IMR-90 (cell line): Measurements from ENCODE around the gene MTG1. TPM values are rescaled to one million over a fixed set of nuclear protein-coding genes. Genes with fewer than 3 reads are reported as not detected.

Experiments
- ATAC-seq: fragments of 200-7000 bp; cut with Tn5 transposase; 2 replicates; pipeline ENCODE4 v1.9.1; 2020; ENCODE audit warnings: low read depth, mild to moderate bottlenecking, moderate library complexity
- BruUV-seq: library from RNA; stranded (reverse); fragments of 400-500 nt; replicated peaks from 2 replicates; lab custom pipeline; 2021; lab: Mats Ljungman, UMichigan
- CTCF ChIA-PET: fragments of 300-600 bp; formaldehyde crosslinking; extraction: SDS; loops from one replicate; lab custom pipeline; 2021; ENCODE audit warnings: antibody characterized with exemption; lab: Yijun Ruan, JAX
- POLR2A ChIA-PET: fragments of 300-600 bp; sonication (Branson Sonifier 250); formaldehyde crosslinking; loops from one replicate; lab custom pipeline; 2022; ENCODE audit warnings: antibody characterized with exemption; ENCODE audit not compliant: unreplicated experiment; lab: Charles Lee
- DNase-seq: peaks from one replicate; pipeline ENCODE4 v3.0.0; 2013
- H2AFZ ChIP-seq: replicated peaks from 2 replicates; pipeline ENCODE3; 2013; ENCODE audit warnings: low read length, mild to moderate bottlenecking; ENCODE audit not compliant: poor library complexity
- H2AK5ac ChIP-seq: 2 replicates; pipeline ENCODE4 v1.6.1; 2013; ENCODE audit warnings: low read depth, low read length, inconsistent platforms
- H2AK9ac ChIP-seq: replicated peaks from 2 replicates; pipeline ENCODE3; 2013; ENCODE audit warnings: mild to moderate bottlenecking, low read depth, low read length, moderate library complexity; ENCODE audit not compliant: poor library complexity
- H2BK120ac ChIP-seq: 2 replicates; pipeline ENCODE4 v1.6.1; 2013; ENCODE audit warnings: low read depth, low read length, inconsistent platforms
- H2BK15ac ChIP-seq: 3 replicates; pipeline ENCODE4 v1.6.1; 2013; ENCODE audit warnings: low read depth, low read length, inconsistent platforms
- H2BK20ac ChIP-seq: 2 replicates; pipeline ENCODE4 v1.6.1; 2013; ENCODE audit warnings: low read depth, mild to moderate bottlenecking, inconsistent platforms, low read length, moderate library complexity
- H2BK5ac ChIP-seq: 2 replicates; pipeline ENCODE4 v1.6.1; 2013; ENCODE audit warnings: mild to moderate bottlenecking, low read depth, low read length, inconsistent platforms; ENCODE audit not compliant: poor library complexity, severe bottlenecking
- H3K14ac ChIP-seq: replicated peaks from 2 replicates; pipeline ENCODE4 v1.6.1; 2013; ENCODE audit warnings: low read depth, low read length, inconsistent platforms
- H3K18ac ChIP-seq: 2 replicates; pipeline ENCODE4 v1.6.1; 2013; ENCODE audit warnings: low read depth, low read length, control low read depth
- H3K23ac ChIP-seq: 2 replicates; pipeline ENCODE4 v1.6.1; 2013; ENCODE audit warnings: low read depth, low read length, inconsistent platforms
- H3K27ac ChIP-seq: 2 replicates; pipeline ENCODE4 v1.5.1; 2013; ENCODE audit warnings: mild to moderate bottlenecking, control low read depth, low read length; ENCODE audit not compliant: insufficient read depth
- H3K27me3 ChIP-seq: 2 replicates; pipeline ENCODE4 v1.6.1; 2013; ENCODE audit warnings: low read length; ENCODE audit not compliant: control insufficient read depth, insufficient read depth
- H3K36me3 ChIP-seq: 2 replicates; pipeline ENCODE4 v1.6.1; 2013; ENCODE audit warnings: low read length, mixed read lengths; ENCODE audit not compliant: control insufficient read depth, insufficient read depth
- H3K4ac ChIP-seq: 2 replicates; pipeline ENCODE4 v1.6.1; 2013; ENCODE audit warnings: low read depth, low read length, inconsistent platforms
- H3K4me1 ChIP-seq: 2 replicates; pipeline ENCODE4 v1.6.1; 2013; ENCODE audit warnings: low read length, mixed read lengths; ENCODE audit not compliant: control insufficient read depth, insufficient read depth
- H3K4me2 ChIP-seq: 2 replicates; pipeline ENCODE4 v1.6.1; 2013; ENCODE audit warnings: low read depth, mild to moderate bottlenecking, control low read depth, low read length, moderate library complexity
- H3K4me3 ChIP-seq: 2 replicates; pipeline ENCODE4 v1.5.1; 2013; ENCODE audit warnings: low read depth, mild to moderate bottlenecking, control low read depth, low read length, moderate library complexity; ENCODE audit not compliant: insufficient read depth
- H3K56ac ChIP-seq: 2 replicates; pipeline ENCODE4 v1.6.1; 2013; ENCODE audit warnings: low read length, inconsistent platforms; ENCODE audit not compliant: insufficient read depth; ENCODE audit errors: extremely low read depth
- H3K79me1 ChIP-seq, 2 experiments: 2 replicates each; pipeline ENCODE4 v1.6.1; 2013; ENCODE audit warnings: low read length in 2 of 2, inconsistent platforms in 1 of 2, low read depth in 1 of 2
- H3K9ac ChIP-seq: 2 replicates; pipeline ENCODE4 v1.6.1; 2013; ENCODE audit warnings: low read depth, low read length, control low read depth
- H3K9me1 ChIP-seq: 2 replicates; pipeline ENCODE4 v1.6.1; 2013; ENCODE audit warnings: low read length, inconsistent platforms; ENCODE audit not compliant: insufficient read depth
- H3K9me3 ChIP-seq: 2 replicates; pipeline ENCODE4 v1.6.1; 2013; ENCODE audit warnings: low read length; ENCODE audit not compliant: control insufficient read depth, insufficient read depth
- H4K20me1 ChIP-seq: 2 replicates; pipeline ENCODE4 v1.6.1; 2013; ENCODE audit warnings: low read length, inconsistent platforms; ENCODE audit not compliant: insufficient read depth
- H4K5ac ChIP-seq: 2 replicates; pipeline ENCODE4 v1.6.1; 2013; ENCODE audit warnings: mild to moderate bottlenecking, low read depth, low read length, control low read depth
- H4K8ac ChIP-seq, 2 experiments: 2 replicates each; pipeline ENCODE4 v1.6.1; 2013; ENCODE audit warnings: low read depth in 2 of 2, low read length in 2 of 2, control low read depth in 1 of 2, inconsistent platforms in 1 of 2
- H4K91ac ChIP-seq: 2 replicates; pipeline ENCODE4 v1.6.1; 2013; ENCODE audit warnings: low read depth, low read length, inconsistent platforms; ENCODE audit not compliant: insufficient read depth
- BHLHE40 ChIP-seq: fragments of 150-350 bp; IDR thresholded peaks from 2 replicates; pipeline ENCODE4 v1.6.1; 2016; ENCODE audit warnings: mild to moderate bottlenecking, low read depth, low read length
- CHD1 ChIP-seq: IDR thresholded peaks from 2 replicates; pipeline ENCODE4 v1.6.1; 2012; ENCODE audit warnings: low read depth, low read length, improper control_type of control experiment
- ELK1 ChIP-seq: fragments of 150-350 bp; IDR thresholded peaks from 2 replicates; pipeline ENCODE4 v1.6.1; 2016; ENCODE audit warnings: low read depth, mild to moderate bottlenecking, low read length, moderate library complexity, borderline replicate concordance
- FOS ChIP-seq: fragments of 150-350 bp; IDR thresholded peaks from 2 replicates; pipeline ENCODE4 v1.6.1; 2016; ENCODE audit warnings: low read depth, low read length
- MAFK ChIP-seq: IDR thresholded peaks from 2 replicates; pipeline ENCODE4 v1.6.1; 2012; ENCODE audit warnings: low read depth, low read length, improper control_type of control experiment
- MAZ ChIP-seq: IDR thresholded peaks from 2 replicates; pipeline ENCODE4 v1.6.1; 2012; ENCODE audit warnings: low read depth, mild to moderate bottlenecking, low read length, improper control_type of control experiment, moderate library complexity, borderline replicate concordance
- MXI1 ChIP-seq: IDR thresholded peaks from 2 replicates; pipeline ENCODE4 v1.6.1; 2012; ENCODE audit warnings: low read depth, mild to moderate bottlenecking, low read length, moderate library complexity, borderline replicate concordance
- NFE2L2 ChIP-seq: fragments of 150-350 bp; IDR thresholded peaks from 2 replicates; pipeline ENCODE4 v1.6.1; 2016; ENCODE audit warnings: low read depth, mild to moderate bottlenecking, low read length
- SMC3 ChIP-seq: fragments of 150-350 bp; IDR thresholded peaks from 2 replicates; pipeline ENCODE4 v1.6.1; 2016; ENCODE audit warnings: low read depth, mild to moderate bottlenecking, antibody characterized with exemption, low read length, moderate library complexity
- WGBS, 2 experiments: methylation state at CpG; one replicate each; pipeline versions ENCODE4 v1.1.5 to v1.1.7; 2013; ENCODE audit warnings: missing lambda C conversion rate in 2 of 2; ENCODE audit not compliant: insufficient read length in 1 of 2; ENCODE audit errors: extremely low coverage in 2 of 2; 5-methylcytosine and 5-hydroxymethylcytosine counted together
- dilution Hi-C: fragments of 300-500 bp; cut with HindIII; formaldehyde crosslinking; loops from one replicate; pipeline ENCODE4 v1.14.3; 2018; ENCODE audit warnings: low sequenced_read_pairs; ENCODE audit not compliant: unreplicated experiment
- in situ Hi-C: fragments of 300-500 bp; cut with MboI; formaldehyde crosslinking; loops from 3 replicates; pipeline ENCODE4 v1.14.3; 2019; ENCODE audit warnings: low sequenced_read_pairs, inconsistent platforms, mixed read lengths
- intact Hi-C: fragments of 100-400 bp; cut with micrococcal nuclease; formaldehyde crosslinking; loops from 2 replicates; pipeline ENCODE4 v1.10.0; 2022
- polyA plus RNA-seq, 3 experiments: library from polyadenylated mRNA; depleted of rRNA; stranded (reverse); fragments of >200 nt; gene quantifications; 2 replicates each; pipeline ENCODE4 v1.2.3, GENCODE V29; 2012; ENCODE audit warnings: low replicate concordance in 1 of 3
- total RNA-seq: library from RNA; depleted of rRNA; stranded (reverse); fragments of >200 nt; gene quantifications from 2 replicates; pipeline ENCODE4 v1.2.3, GENCODE V29; 2012

The MTG1 gene
- total and polyA plus RNA-seq, 2 of the 4 experiments (the other 2 are of a cell fraction): 38.5 to 64.8 TPM

GRCh38 chr10:133394801-133395221, 854 bp downstream of the MTG1 start:
- Histone ChIP-seq H3K36me3 (peaks cover 26% of the 10 kb centered on the region), H3K9ac (peak overlapping the region; percentile 85), H3K4me2 (peak overlapping the region; percentile 100), H2BK5ac (peak overlapping the region; percentile 82), H3K27ac (peak overlapping the region; percentile 81), H3K4me3 (peak overlapping the region; percentile 97), H3K79me1 (peaks cover 31 to 44% of the 10 kb centered on the region in 2 experiments), H3K9me1 (peaks cover 9% of the 10 kb centered on the region; the same call in 1 of the 2 replicates), H4K20me1 (no peaks in the 10 kb centered on the region), H3K27me3 (no peaks in the 10 kb centered on the region), H3K56ac (peak overlapping the region; percentile 86), H2AFZ (peak overlapping the region; percentile 94), H2AK5ac (peak overlapping the region; percentile 82; the same call in 1 of the 2 replicates), H2BK20ac (no peak overlapping the region), H3K14ac (peak overlapping the region; percentile 89), H4K8ac (peak overlapping the region; percentile 88 to 91), H3K18ac (no peak overlapping the region), H2BK120ac (0 out of 2 replicates have a peak overlapping the region, but pooled peaks have one; percentile 16), H3K4ac (peak overlapping the region; percentile 78), H3K23ac (peak overlapping the region; percentile 89), H4K91ac (peak overlapping the region; percentile 85), H2AK9ac (peak overlapping the region; percentile 96), H3K4me1 (peaks cover 4% of the 10 kb centered on the region; the same call in 1 of the 2 replicates), H3K9me3 (no peaks in the 10 kb centered on the region), H2BK15ac (no peak overlapping the region), H4K5ac (peak overlapping the region; percentile 77)
- DNase-seq (no peak), ATAC-seq (no peak)
- TF ChIP-seq MAFK (no peak), NFE2L2 (no peak), SMC3 (no peak), MXI1 (no peak), CHD1 (no peak), BHLHE40 (no peak), ELK1 (no peak), FOS (no peak), MAZ (no peak)
- 61% methylated on average over 11 of the region's 21 CpGs; no CpG with 5 or more reads in 1 of the 2 experiments for WGBS, 2 experiments
- dilution Hi-C loops: no loop called here
- no TSS peak for BruUV-seq
- ChIA-PET POLR2A (no interaction called here), CTCF (no interaction called here)
- in situ Hi-C loops: no loop called here
- intact Hi-C loops: no loop called here
